GM13977 (cell line): Measurements from ENCODE around the gene ESPNL.

Experiments used
- DNase-seq: peaks from one replicate; pipeline ENCODE4 v3.0.0; 2012; ENCODE audit warnings: low spot score
- CTCF ChIP-seq: IDR thresholded peaks from 2 replicates; pipeline ENCODE4 v1.5.1; 2012; ENCODE audit warnings: mild to moderate bottlenecking, control low read depth; ENCODE audit not compliant: insufficient read depth; ENCODE audit errors: extremely low read depth, missing control alignments
- in situ Hi-C: fragments of 300-500 bp; cut with MboI; formaldehyde crosslinking; loops from one replicate; pipeline ENCODE4 v1.12.0; 2022; ENCODE audit warnings: low sequenced_read_pairs, low pct_unique_long_range_greater_than_20kb, mixed read lengths, inconsistent platforms; ENCODE audit not compliant: unreplicated experiment

Gene ESPNL

GRCh38 chr2:238139196-238140039 is 39.3 kb downstream of the ESPNL start:
- DNase-seq: peak; percentile 67
- peak; percentile 72 for TF ChIP-seq CTCF
- in situ Hi-C loops: no loop called here

- no peak for TF ChIP-seq CTCF
- no peak for DNase-seq
- in situ Hi-C loops: no loop called here
Measured at GRCh38 chr2:238140040-238140439, 39.9 kb downstream of the ESPNL start.

GRCh38 chr2:238140721-238141540 is 40.8 kb downstream of the ESPNL start:
- in situ Hi-C loops: no loop called here
- no peak for DNase-seq
- no peak for TF ChIP-seq CTCF

- no peak for TF ChIP-seq CTCF
- in situ Hi-C loops: no loop called here
- DNase-seq: no peak
Measured at GRCh38 chr2:238141541-238142318, 41.6 kb downstream of the ESPNL start.

GRCh38 chr2:238142382-238143205 is 42.5 kb downstream of the ESPNL start:
- in situ Hi-C loops: no loop called here
- no peak for TF ChIP-seq CTCF
- DNase-seq: no peak
